ENCODE data around the gene RPLP2.

The RPLP2 gene

DNA sequence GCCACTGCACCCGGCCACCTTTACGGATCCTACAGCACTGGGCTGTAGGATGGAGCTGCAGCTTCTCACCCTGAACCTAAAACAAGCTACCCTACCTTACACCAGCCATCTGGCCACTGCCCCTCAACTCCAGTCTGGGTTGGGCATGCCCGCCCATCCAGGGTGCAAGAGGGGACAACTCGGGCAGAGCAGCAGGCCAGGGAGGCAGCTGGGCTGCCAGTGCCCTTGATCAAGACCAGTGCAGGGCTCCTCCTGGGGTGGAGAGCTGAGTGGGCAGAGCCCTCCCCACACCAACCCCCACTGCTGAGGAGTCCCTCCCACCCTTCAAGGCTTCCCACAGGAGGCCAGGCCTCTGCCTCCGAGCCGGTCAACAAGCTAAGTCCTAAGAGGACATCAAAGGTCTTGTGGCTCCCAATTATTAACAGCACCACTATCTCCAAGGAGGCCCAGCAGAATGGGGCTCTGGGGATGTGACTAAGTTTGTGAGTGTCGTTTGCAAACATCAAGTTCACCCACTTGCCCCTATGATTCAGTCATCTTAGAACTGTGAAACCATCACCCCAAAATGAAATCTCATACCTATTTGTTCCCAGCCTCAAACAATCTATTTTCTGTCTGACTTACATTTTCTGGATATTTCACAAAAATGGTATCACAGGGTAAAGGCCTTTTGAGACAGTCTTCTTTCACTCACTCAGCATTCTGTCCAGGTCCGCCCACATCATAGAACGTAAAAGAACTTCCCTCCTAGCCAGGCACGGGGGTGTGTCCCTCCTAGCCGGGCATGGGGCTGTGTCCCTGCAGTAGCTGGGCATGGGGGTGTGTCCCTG is 43.4 kb upstream of the RPLP2 start:
- peaks cover 81% of the 10 kb centered on the region for H3K36me3 ChIP-seq (ENCODE audit: insufficient read depth, low read length)
- H3K4me1 ChIP-seq (ENCODE audit: insufficient read depth, low read length), result no peaks in the 10 kb centered on the region
- H4K20me1 ChIP-seq (ENCODE audit: insufficient read depth, low read length), result peaks cover 60% of the 10 kb centered on the region
- H3K9me3 ChIP-seq (ENCODE audit: insufficient read depth, low read length, severe bottlenecking), result no peaks in the 10 kb centered on the region
- H3K4me3 ChIP-seq (ENCODE audit: low read depth in 1 of 2, low read length in 2 of 2), result no peak overlapping the region
- no peak for ATAC-seq (ENCODE audit: insufficient read depth, low read depth)
- DNase-seq, result no peak
- peaks cover 7% of the 10 kb centered on the region for H3K79me2 ChIP-seq (ENCODE audit: insufficient read depth, low read length)
- H3K9ac ChIP-seq (ENCODE audit: low read depth, low read length), result no peak overlapping the region
- H2AFZ ChIP-seq (ENCODE audit: low read depth, low read length), result no peak overlapping the region
- H3K4me2 ChIP-seq (ENCODE audit: insufficient read depth, low read length), result no peak overlapping the region
- no peak overlapping the region for H3K27ac ChIP-seq (ENCODE audit: low read length)
- TF ChIP-seq EZH2 (IDR thresholded peaks at IDR 0.05; ENCODE audit: borderline replicate concordance, low read depth, low read length, severe bottlenecking) (no peak), CTCF (IDR thresholded peaks at IDR 0.05; ENCODE audit: borderline replicate concordance, extremely low read depth, low read length, poor library complexity, severe bottlenecking) (no peak)
- H3K27me3 ChIP-seq (ENCODE audit: insufficient read depth, low read length, poor library complexity), result no peaks in the 10 kb centered on the region

GRCh38 chr11:766936-767210 is 42.9 kb upstream of the RPLP2 start:
- no peak overlapping the region for H3K9ac ChIP-seq (ENCODE audit: low read depth, low read length)
- H3K9me3 ChIP-seq (ENCODE audit: insufficient read depth, low read length, severe bottlenecking), result no peaks in the 10 kb centered on the region
- no peak overlapping the region for H3K4me2 ChIP-seq (ENCODE audit: insufficient read depth, low read length)
- H3K27me3 ChIP-seq (ENCODE audit: insufficient read depth, low read length, poor library complexity), result no peaks in the 10 kb centered on the region
- no peak overlapping the region for H2AFZ ChIP-seq (ENCODE audit: low read depth, low read length)
- H3K27ac ChIP-seq (ENCODE audit: low read length), result no peak overlapping the region
- no peak overlapping the region for H3K4me3 ChIP-seq (ENCODE audit: low read depth in 1 of 2, low read length in 2 of 2)
- peaks cover 65% of the 10 kb centered on the region for H4K20me1 ChIP-seq (ENCODE audit: insufficient read depth, low read length)
- no peak for ATAC-seq (ENCODE audit: insufficient read depth, low read depth)
- TF ChIP-seq EZH2 (IDR thresholded peaks at IDR 0.05; ENCODE audit: borderline replicate concordance, low read depth, low read length, severe bottlenecking), result no peak
- no peak for TF ChIP-seq CTCF (IDR thresholded peaks at IDR 0.05; ENCODE audit: borderline replicate concordance, extremely low read depth, low read length, poor library complexity, severe bottlenecking)
- H3K79me2 ChIP-seq (ENCODE audit: insufficient read depth, low read length), result peaks cover 12% of the 10 kb centered on the region
- H3K4me1 ChIP-seq (ENCODE audit: insufficient read depth, low read length), result no peaks in the 10 kb centered on the region
- peaks cover 81% of the 10 kb centered on the region for H3K36me3 ChIP-seq (ENCODE audit: insufficient read depth, low read length)
- no peak for DNase-seq

DNA sequence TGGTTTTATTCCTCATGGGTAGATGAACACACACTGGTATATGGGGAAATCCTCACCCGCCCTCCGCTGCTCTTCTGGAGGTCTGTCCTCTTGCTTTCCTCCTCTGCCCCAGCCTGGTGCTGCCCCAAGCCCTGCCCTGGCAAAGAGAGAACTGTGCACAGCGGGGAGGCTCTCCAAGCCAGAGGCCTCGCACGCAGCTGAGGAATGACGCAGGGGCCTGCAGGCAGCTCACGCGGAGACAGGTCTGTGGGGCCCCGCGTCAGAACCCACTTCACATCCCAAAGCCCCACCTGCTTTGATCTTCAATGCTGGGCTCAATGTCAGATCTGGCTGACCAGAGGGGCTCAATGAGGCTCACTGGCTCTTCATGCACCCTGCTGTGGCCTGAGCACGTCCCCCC is 42.5 kb upstream of the RPLP2 start:
- Histone ChIP-seq H4K20me1 (ENCODE audit: insufficient read depth, low read length) (peaks cover 68% of the 10 kb centered on the region), H3K9ac (ENCODE audit: low read depth, low read length) (no peak overlapping the region), H3K4me3 (ENCODE audit: low read depth in 1 of 2, low read length in 2 of 2) (no peak overlapping the region), H3K9me3 (ENCODE audit: insufficient read depth, low read length, severe bottlenecking) (no peaks in the 10 kb centered on the region), H3K4me1 (ENCODE audit: insufficient read depth, low read length) (no peaks in the 10 kb centered on the region), H3K79me2 (ENCODE audit: insufficient read depth, low read length) (peaks cover 15% of the 10 kb centered on the region), H3K36me3 (ENCODE audit: insufficient read depth, low read length) (peaks cover 83% of the 10 kb centered on the region), H3K27ac (ENCODE audit: low read length) (no peak overlapping the region), H3K4me2 (ENCODE audit: insufficient read depth, low read length) (no peak overlapping the region), H3K27me3 (ENCODE audit: insufficient read depth, low read length, poor library complexity) (no peaks in the 10 kb centered on the region), H2AFZ (ENCODE audit: low read depth, low read length) (no peak overlapping the region)
- ATAC-seq (ENCODE audit: insufficient read depth, low read depth), result no peak
- no peak for TF ChIP-seq CTCF (IDR thresholded peaks at IDR 0.05; ENCODE audit: borderline replicate concordance, extremely low read depth, low read length, poor library complexity, severe bottlenecking)
- no peak for TF ChIP-seq EZH2 (IDR thresholded peaks at IDR 0.05; ENCODE audit: borderline replicate concordance, low read depth, low read length, severe bottlenecking)
- DNase-seq, result no peak

Measured in DND-41 (cell line).